ENCODE results near the gene LY86. TPM values are rescaled to one million over a fixed set of nuclear protein-coding genes. Genes with fewer than 3 reads are reported as not detected.
A peak's percentile ranks its signal among the peaks of the same experiment; 100 is the strongest.

LY86 gene
- not detected in 2 replicates for total RNA-seq
- long read RNA-seq = 0 reads

GRCh38 chr6:6588064-6588923, at the start of gene LY86:
Gene LY86, plus strand, starts transcription at chr6:6588720. Its CDS starts 15 bp downstream, at chr6:6588735.
- H3K4me1 Mint-ChIP-seq (ENCODE audit: low read depth) = peaks cover 3% of the 10 kb centered on the region
- no peaks in the 10 kb centered on the region for H3K9me3 Mint-ChIP-seq (ENCODE audit: low read depth)
- no peak within 1 kb of the TSS for H3K27ac Mint-ChIP-seq

GRCh38 chr6:6539036-6539435, 49.5 kb upstream of the LY86 start:
- TF ChIP-seq CTCF (IDR thresholded peaks at IDR 0.05; ENCODE audit: unreplicated experiment) = no peak
- Mint-ChIP-seq H3K4me1 (ENCODE audit: low read depth) (no peaks in the 10 kb centered on the region), H3K36me3 (ENCODE audit: insufficient read depth) (no peaks in the 10 kb centered on the region), H3K9me3 (ENCODE audit: low read depth) (no peaks in the 10 kb centered on the region), H3K27ac (no peak overlapping the region), H3K4me3 (ENCODE audit: low read depth) (no peak overlapping the region), H3K27me3 (peaks cover 41% of the 10 kb centered on the region)
- DNase-seq (ENCODE audit: low spot score, unreplicated experiment) = no peak

More at GRCh38 chr6:6588064-6588923, at the start of gene LY86:
- H3K4me3 Mint-ChIP-seq (ENCODE audit: low read depth) = no peak within 1 kb of the TSS
- H3K27me3 Mint-ChIP-seq = peaks cover 11% of the 10 kb centered on the region
- H3K36me3 Mint-ChIP-seq (ENCODE audit: insufficient read depth) = no peaks in the 10 kb centered on the region
- DNase-seq (ENCODE audit: low spot score, unreplicated experiment) = no peak
- no peak for TF ChIP-seq CTCF (IDR thresholded peaks at IDR 0.05; ENCODE audit: unreplicated experiment)

GRCh38 chr6:6542357-6542756, 46.2 kb upstream of the LY86 start:
- Mint-ChIP-seq H3K27me3 (peaks cover 64% of the 10 kb centered on the region), H3K4me1 (ENCODE audit: low read depth) (no peaks in the 10 kb centered on the region), H3K9me3 (ENCODE audit: low read depth) (no peaks in the 10 kb centered on the region), H3K36me3 (ENCODE audit: insufficient read depth) (no peaks in the 10 kb centered on the region), H3K4me3 (ENCODE audit: low read depth) (no peak overlapping the region), H3K27ac (no peak overlapping the region)
- no peak for TF ChIP-seq CTCF (IDR thresholded peaks at IDR 0.05; ENCODE audit: unreplicated experiment)
- DNase-seq (ENCODE audit: low spot score, unreplicated experiment) = no peak

GRCh38 chr6:6543181-6543879, 45.2 kb upstream of the LY86 start:
- H3K36me3 Mint-ChIP-seq (ENCODE audit: insufficient read depth) = no peaks in the 10 kb centered on the region
- no peak overlapping the region for H3K27ac Mint-ChIP-seq
- H3K27me3 Mint-ChIP-seq = peaks cover 68% of the 10 kb centered on the region
- TF ChIP-seq CTCF (IDR thresholded peaks at IDR 0.05; ENCODE audit: unreplicated experiment) = no peak
- H3K9me3 Mint-ChIP-seq (ENCODE audit: low read depth) = no peaks in the 10 kb centered on the region
- no peaks in the 10 kb centered on the region for H3K4me1 Mint-ChIP-seq (ENCODE audit: low read depth)
- no peak overlapping the region for H3K4me3 Mint-ChIP-seq (ENCODE audit: low read depth)
- no peak for DNase-seq (ENCODE audit: low spot score, unreplicated experiment)

GRCh38 chr6:6545616-6546317, 42.8 kb upstream of the LY86 start:
- Mint-ChIP-seq H3K4me1 (ENCODE audit: low read depth) (no peaks in the 10 kb centered on the region), H3K36me3 (ENCODE audit: insufficient read depth) (no peaks in the 10 kb centered on the region), H3K9me3 (ENCODE audit: low read depth) (no peaks in the 10 kb centered on the region), H3K27ac (no peak overlapping the region), H3K27me3 (peaks cover 62% of the 10 kb centered on the region), H3K4me3 (ENCODE audit: low read depth) (peak overlapping the region; percentile 68)
- DNase-seq (ENCODE audit: low spot score, unreplicated experiment) = no peak
- no peak for TF ChIP-seq CTCF (IDR thresholded peaks at IDR 0.05; ENCODE audit: unreplicated experiment)

All from progenitor cell of endocrine pancreas (in vitro differentiated cells).